Measurements from ENCODE around the gene COX5A.
"Not testable (repeated sequence)": the region's sequence is repeated elsewhere in the genome, so short reads cannot be mapped to it uniquely, and the experiment has no call there.

Gene COX5A

GRCh38 chr15:74906450-74907162, 31.3 kb downstream of the COX5A start, which contains the start of gene FAM219B:
Gene FAM219B, minus strand, starts transcription at chr15:74906851. Its CDS starts 51 bp downstream, at chr15:74906800.
- Histone ChIP-seq H3K4me1 (ENCODE audit: control insufficient read depth, insufficient read depth, low read length) (peaks cover 14% of the 10 kb centered on the region), H3K27me3 (ENCODE audit: control insufficient read depth, insufficient read depth, low read length) (no peaks in the 10 kb centered on the region), H3K9ac (ENCODE audit: low read length) (peak within 1 kb of the TSS; percentile 82), H3K36me3 (ENCODE audit: control insufficient read depth, insufficient read depth, low read length) (peaks cover 12% of the 10 kb centered on the region), H3K4me3 (ENCODE audit: low read length) (peak within 1 kb of the TSS; percentile 92), H3K27ac (ENCODE audit: low read depth, low read length) (peak within 1 kb of the TSS; percentile 90)

GRCh38 chr15:74906067-74906449, 31.8 kb downstream of the COX5A start:
- Histone ChIP-seq H3K36me3 (ENCODE audit: control insufficient read depth, insufficient read depth, low read length) (peaks cover 12% of the 10 kb centered on the region), H3K9ac (ENCODE audit: low read length) (peak overlapping the region; percentile 71), H3K27me3 (ENCODE audit: control insufficient read depth, insufficient read depth, low read length) (no peaks in the 10 kb centered on the region), H3K4me1 (ENCODE audit: control insufficient read depth, insufficient read depth, low read length) (peaks cover 16% of the 10 kb centered on the region), H3K27ac (ENCODE audit: low read depth, low read length) (peak overlapping the region; percentile 90), H3K4me3 (ENCODE audit: low read length) (peak overlapping the region; percentile 92)

GRCh38 chr15:74904190-74904805, 33.6 kb downstream of the COX5A start:
- Histone ChIP-seq H3K9ac (ENCODE audit: low read length) (no peak overlapping the region), H3K27me3 (ENCODE audit: control insufficient read depth, insufficient read depth, low read length) (no peaks in the 10 kb centered on the region), H3K36me3 (ENCODE audit: control insufficient read depth, insufficient read depth, low read length) (peaks cover 23% of the 10 kb centered on the region), H3K27ac (ENCODE audit: low read depth, low read length) (no peak overlapping the region), H3K4me3 (ENCODE audit: low read length) (no peak overlapping the region), H3K4me1 (ENCODE audit: control insufficient read depth, insufficient read depth, low read length) (peaks cover 16% of the 10 kb centered on the region)

GRCh38 chr15:74903676-74904075, 34.2 kb downstream of the COX5A start:
- Histone ChIP-seq H3K4me3 (ENCODE audit: low read length) (no peak overlapping the region), H3K36me3 (ENCODE audit: control insufficient read depth, insufficient read depth, low read length) (peaks cover 23% of the 10 kb centered on the region), H3K27ac (ENCODE audit: low read depth, low read length) (no peak overlapping the region), H3K4me1 (ENCODE audit: control insufficient read depth, insufficient read depth, low read length) (peaks cover 16% of the 10 kb centered on the region), H3K9ac (ENCODE audit: low read length) (no peak overlapping the region), H3K27me3 (ENCODE audit: control insufficient read depth, insufficient read depth, low read length) (no peaks in the 10 kb centered on the region)

DNA sequence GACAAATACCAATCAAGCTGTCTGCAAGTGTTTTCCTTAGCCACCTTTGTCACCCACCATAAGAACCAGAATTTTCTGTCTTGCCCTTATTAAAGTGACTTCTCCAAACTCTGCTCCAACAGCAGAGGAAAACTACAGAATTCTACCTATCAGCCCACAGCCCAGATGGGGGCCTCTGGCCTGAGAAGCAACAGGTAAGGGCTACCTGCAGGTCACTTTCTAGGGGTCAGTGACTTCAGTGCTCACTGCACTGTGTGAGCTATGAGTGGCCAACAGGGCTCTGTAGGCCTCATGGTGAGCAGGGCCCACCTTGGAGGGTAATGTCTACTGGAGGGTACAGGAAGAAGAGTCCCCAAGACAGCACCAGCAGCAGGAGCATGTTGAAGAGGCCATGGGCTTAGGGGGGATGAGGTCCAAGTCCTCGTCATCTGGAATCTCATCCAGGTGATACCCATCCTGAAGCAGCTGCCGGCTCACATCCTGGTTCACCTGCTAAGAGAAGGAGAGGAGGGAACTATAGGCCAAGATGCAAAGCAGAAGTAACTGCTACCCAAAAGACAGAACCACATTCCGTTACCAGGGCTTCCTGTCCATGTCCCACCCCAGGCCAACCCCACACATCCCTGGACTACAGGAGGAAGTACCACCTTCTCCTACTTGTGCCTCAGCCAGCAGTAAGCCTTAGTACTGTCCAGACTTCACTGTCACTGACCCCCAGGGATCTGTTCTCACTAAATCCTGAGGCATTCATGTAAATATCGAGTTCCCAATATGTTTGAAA, 35.4 kb downstream of the COX5A start:
- Histone ChIP-seq H3K4me1 (ENCODE audit: control insufficient read depth, insufficient read depth, low read length) (peaks cover 16% of the 10 kb centered on the region), H3K27me3 (ENCODE audit: control insufficient read depth, insufficient read depth, low read length) (no peaks in the 10 kb centered on the region), H3K36me3 (ENCODE audit: control insufficient read depth, insufficient read depth, low read length) (peaks cover 23% of the 10 kb centered on the region), H3K4me3 (ENCODE audit: low read length) (no peak overlapping the region), H3K27ac (ENCODE audit: low read depth, low read length) (no peak overlapping the region), H3K9ac (ENCODE audit: low read length) (no peak overlapping the region)

DNA sequence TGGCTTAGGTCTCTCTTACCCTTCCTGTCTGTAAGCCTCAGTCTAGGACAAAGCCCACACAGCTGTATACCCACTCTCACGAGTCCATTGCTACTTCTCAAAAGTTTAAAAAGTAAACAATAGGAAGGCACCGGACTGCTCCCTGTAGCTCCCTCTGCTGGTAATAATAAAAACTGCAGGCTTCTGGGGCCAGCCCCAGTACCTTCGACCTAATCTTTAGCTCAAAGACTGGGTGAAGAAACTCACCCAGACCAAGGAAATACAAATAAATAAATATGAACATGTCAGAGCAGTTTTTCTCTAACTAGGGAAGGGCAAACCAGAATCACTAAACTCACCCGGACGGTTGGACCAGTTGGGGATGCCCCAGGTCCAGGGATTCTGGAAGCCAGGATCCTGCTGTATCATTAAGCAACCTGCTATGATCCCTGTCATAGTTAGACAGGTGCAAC, 36.2 kb downstream of the COX5A start:
- no peak overlapping the region for H3K9ac ChIP-seq (ENCODE audit: low read length)
- H3K4me1 ChIP-seq (ENCODE audit: control insufficient read depth, insufficient read depth, low read length): peaks cover 13% of the 10 kb centered on the region
- H3K36me3 ChIP-seq (ENCODE audit: control insufficient read depth, insufficient read depth, low read length): peaks cover 23% of the 10 kb centered on the region
- peak overlapping the region; percentile 21 for H3K27ac ChIP-seq (ENCODE audit: low read depth, low read length)
- no peak overlapping the region for H3K4me3 ChIP-seq (ENCODE audit: low read length)
- H3K27me3 ChIP-seq (ENCODE audit: control insufficient read depth, insufficient read depth, low read length): no peaks in the 10 kb centered on the region

GRCh38 chr15:74897300-74897701, 40.6 kb downstream of the COX5A start:
- no peak overlapping the region for H3K4me3 ChIP-seq (ENCODE audit: low read length)
- H3K9ac ChIP-seq (ENCODE audit: low read length): no peak overlapping the region
- H3K27me3 ChIP-seq (ENCODE audit: control insufficient read depth, insufficient read depth, low read length): no peaks in the 10 kb centered on the region
- no peak overlapping the region for H3K27ac ChIP-seq (ENCODE audit: low read depth, low read length)
- H3K4me1 ChIP-seq (ENCODE audit: control insufficient read depth, insufficient read depth, low read length): peaks cover 2% of the 10 kb centered on the region
- H3K36me3 ChIP-seq (ENCODE audit: control insufficient read depth, insufficient read depth, low read length): peaks cover 16% of the 10 kb centered on the region

- H3K36me3 ChIP-seq (ENCODE audit: control insufficient read depth, insufficient read depth, low read length): peaks cover 16% of the 10 kb centered on the region
- peaks cover under 1% of the 10 kb centered on the region for H3K4me1 ChIP-seq (ENCODE audit: control insufficient read depth, insufficient read depth, low read length)
- no peak overlapping the region for H3K4me3 ChIP-seq (ENCODE audit: low read length)
- H3K27ac ChIP-seq (ENCODE audit: low read depth, low read length): no peak overlapping the region
- H3K9ac ChIP-seq (ENCODE audit: low read length): no peak overlapping the region
- H3K27me3 ChIP-seq (ENCODE audit: control insufficient read depth, insufficient read depth, low read length): no peaks in the 10 kb centered on the region
Measured at GRCh38 chr15:74896316-74896715, 41.6 kb downstream of the COX5A start.

GRCh38 chr15:74895830-74896229, 42.0 kb downstream of the COX5A start:
- Histone ChIP-seq H3K27ac (ENCODE audit: low read depth, low read length) (no peak overlapping the region), H3K4me1 (ENCODE audit: control insufficient read depth, insufficient read depth, low read length) (no peaks in the 10 kb centered on the region), H3K4me3 (ENCODE audit: low read length) (no peak overlapping the region), H3K27me3 (ENCODE audit: control insufficient read depth, insufficient read depth, low read length) (no peaks in the 10 kb centered on the region), H3K36me3 (ENCODE audit: control insufficient read depth, insufficient read depth, low read length) (peaks cover 16% of the 10 kb centered on the region), H3K9ac (ENCODE audit: low read length) (no peak overlapping the region)

DNA sequence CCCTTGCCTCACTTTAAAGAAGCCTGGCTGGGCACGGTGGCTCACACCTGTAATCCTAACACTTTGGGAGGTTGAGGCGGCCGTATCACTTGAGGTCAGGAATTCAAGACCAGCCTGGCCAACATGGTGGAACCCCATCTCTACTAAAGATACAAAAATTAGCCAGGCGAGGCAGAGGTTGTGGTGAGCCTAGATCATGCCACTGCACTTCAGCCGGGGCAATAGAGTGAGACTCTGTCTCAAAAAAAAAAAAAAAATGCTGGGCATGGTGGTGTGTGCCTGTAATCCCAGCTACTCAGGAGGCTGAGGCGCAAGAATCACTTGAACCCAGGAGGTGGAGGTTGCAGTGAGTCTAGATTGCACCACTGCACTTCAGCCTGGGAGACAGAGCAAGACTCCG, 43.5 kb downstream of the COX5A start:
- not testable (repeated sequence) for H3K27ac ChIP-seq (ENCODE audit: low read depth, low read length); H3K4me3 ChIP-seq (ENCODE audit: low read length); H3K4me1 ChIP-seq (ENCODE audit: control insufficient read depth, insufficient read depth, low read length); H3K36me3 ChIP-seq (ENCODE audit: control insufficient read depth, insufficient read depth, low read length); H3K27me3 ChIP-seq (ENCODE audit: control insufficient read depth, insufficient read depth, low read length); H3K9ac ChIP-seq (ENCODE audit: low read length)

- no peak overlapping the region for H3K9ac ChIP-seq (ENCODE audit: low read length)
Measured at GRCh38 chr15:74893627-74894026, 44.2 kb downstream of the COX5A start.

GRCh38 chr15:74892931-74893330, 44.9 kb downstream of the COX5A start:
- peaks cover 10% of the 10 kb centered on the region for H3K4me1 ChIP-seq (ENCODE audit: control insufficient read depth, insufficient read depth, low read length)
- H3K36me3 ChIP-seq (ENCODE audit: control insufficient read depth, insufficient read depth, low read length): peaks cover 5% of the 10 kb centered on the region
- no peaks in the 10 kb centered on the region for H3K27me3 ChIP-seq (ENCODE audit: control insufficient read depth, insufficient read depth, low read length)
- no peak overlapping the region for H3K27ac ChIP-seq (ENCODE audit: low read depth, low read length)
- no peak overlapping the region for H3K4me3 ChIP-seq (ENCODE audit: low read length)
- H3K9ac ChIP-seq (ENCODE audit: low read length): no peak overlapping the region

More at GRCh38 chr15:74893627-74894026, 44.2 kb downstream of the COX5A start:
- Histone ChIP-seq H3K4me1 (ENCODE audit: control insufficient read depth, insufficient read depth, low read length) (peaks cover 10% of the 10 kb centered on the region), H3K27ac (ENCODE audit: low read depth, low read length) (no peak overlapping the region), H3K4me3 (ENCODE audit: low read length) (no peak overlapping the region), H3K27me3 (ENCODE audit: control insufficient read depth, insufficient read depth, low read length) (no peaks in the 10 kb centered on the region), H3K36me3 (ENCODE audit: control insufficient read depth, insufficient read depth, low read length) (peaks cover 5% of the 10 kb centered on the region)

Measured in rectal smooth muscle tissue (tissue), 1 donor.